Measurements from ENCODE around the gene COBLL1.

Gene COBLL1

GRCh38 chr2:164816900-164817299 is 24.7 kb downstream of the COBLL1 start:
- no peak for DNase-seq (ENCODE audit: low spot score)

- no peak for DNase-seq (ENCODE audit: low spot score)
Observed at GRCh38 chr2:164816046-164816445, 25.6 kb downstream of the COBLL1 start.

GRCh38 chr2:164815071-164815793 is 26.4 kb downstream of the COBLL1 start:
- DNase-seq (ENCODE audit: low spot score): no peak

- DNase-seq (ENCODE audit: low spot score): no peak
Observed at GRCh38 chr2:164813535-164813934, 28.1 kb downstream of the COBLL1 start.

GRCh38 chr2:164812378-164812777 is 29.2 kb downstream of the COBLL1 start:
- DNase-seq (ENCODE audit: low spot score): no peak

GRCh38 chr2:164811819-164812218 is 29.8 kb downstream of the COBLL1 start:
- DNase-seq (ENCODE audit: low spot score): no peak

- no peak for DNase-seq (ENCODE audit: low spot score)
Observed at GRCh38 chr2:164810843-164811242, 30.8 kb downstream of the COBLL1 start.

- no peak for DNase-seq (ENCODE audit: low spot score)
Observed at GRCh38 chr2:164808776-164809175, 32.8 kb downstream of the COBLL1 start.

GRCh38 chr2:164803776-164804466 is 37.7 kb downstream of the COBLL1 start:
- DNase-seq (ENCODE audit: low spot score): no peak

GRCh38 chr2:164802095-164802707 is 39.4 kb downstream of the COBLL1 start:
- DNase-seq (ENCODE audit: low spot score): no peak

GRCh38 chr2:164800572-164800971 is 41.1 kb downstream of the COBLL1 start:
- DNase-seq (ENCODE audit: low spot score): no peak

- no peak for DNase-seq (ENCODE audit: low spot score)
Observed at GRCh38 chr2:164797627-164798026, 44.0 kb downstream of the COBLL1 start.

- no peak for DNase-seq (ENCODE audit: low spot score)
Observed at GRCh38 chr2:164796999-164797398, 44.6 kb downstream of the COBLL1 start.

- DNase-seq (ENCODE audit: low spot score): no peak
Observed at GRCh38 chr2:164794432-164795231, 47.0 kb downstream of the COBLL1 start.

GRCh38 chr2:164794016-164794415 is 47.6 kb downstream of the COBLL1 start:
- no peak for DNase-seq (ENCODE audit: low spot score)

GRCh38 chr2:164793529-164793928 is 48.1 kb downstream of the COBLL1 start:
- DNase-seq (ENCODE audit: low spot score): no peak

- DNase-seq (ENCODE audit: low spot score): no peak
Observed at GRCh38 chr2:164792316-164793170, 49.1 kb downstream of the COBLL1 start.

GRCh38 chr2:164789968-164790367 is 51.7 kb downstream of the COBLL1 start:
- DNase-seq (ENCODE audit: low spot score): no peak

- DNase-seq (ENCODE audit: low spot score): no peak
Observed at GRCh38 chr2:164786787-164787186, 54.8 kb downstream of the COBLL1 start.

GRCh38 chr2:164785457-164785856 is 56.2 kb downstream of the COBLL1 start:
- DNase-seq (ENCODE audit: low spot score): no peak

GRCh38 chr2:164784376-164784775 is 57.2 kb downstream of the COBLL1 start:
- DNase-seq (ENCODE audit: low spot score): no peak
